SH-SY5Y (cell line): ENCODE measurements around the gene BEND7.

Source experiments
- GATA2 ChIP-seq: IDR thresholded peaks from 2 replicates; pipeline ENCODE4 v1.6.1; 2011; ENCODE audit warnings: mild to moderate bottlenecking, low read depth, low read length
- GATA3 ChIP-seq: IDR thresholded peaks from 2 replicates; pipeline ENCODE4 v1.6.1; 2011; ENCODE audit warnings: low read depth, mild to moderate bottlenecking, low read length, moderate library complexity

GRCh38 chr10:13412894-13413293, 115.9 kb downstream of the BEND7 start:
- no peak for TF ChIP-seq GATA2
- no peak for TF ChIP-seq GATA3
